Trophoblast cell (in vitro differentiated cells and primary cell): ENCODE measurements around the gene OPTC.
"Not testable (repeated sequence)": the region's sequence is repeated elsewhere in the genome, so short reads cannot be mapped to it uniquely, and the experiment has no call there.

Experiments used
- DNase-seq, 2 donors: peaks; one replicate each; pipeline ENCODE4 v3.0.0-alpha.2; 2016
- H2AFZ ChIP-seq: 2 replicates; pipeline ENCODE4 v1.6.1; 2013; ENCODE audit warnings: low read length, moderate library complexity, mild to moderate bottlenecking; ENCODE audit not compliant: insufficient read depth, poor library complexity
- H2AK5ac ChIP-seq: 2 replicates; pipeline ENCODE4 v1.6.1; 2013; ENCODE audit warnings: mild to moderate bottlenecking, low read length
- H2BK120ac ChIP-seq: 2 replicates; pipeline ENCODE4 v1.6.1; 2013; ENCODE audit warnings: low read length, mild to moderate bottlenecking, moderate library complexity; ENCODE audit not compliant: insufficient read depth, poor library complexity
- H2BK12ac ChIP-seq: 2 replicates; pipeline ENCODE4 v1.6.1; 2013; ENCODE audit warnings: mild to moderate bottlenecking, low read length, moderate library complexity
- H2BK5ac ChIP-seq: 2 replicates; pipeline ENCODE4 v1.6.1; 2013; ENCODE audit warnings: low read length, low read depth, moderate library complexity, mild to moderate bottlenecking; ENCODE audit not compliant: poor library complexity
- H3K14ac ChIP-seq: 2 replicates; pipeline ENCODE4 v1.6.1; 2013; ENCODE audit warnings: mild to moderate bottlenecking, low read length
- H3K18ac ChIP-seq: 2 replicates; pipeline ENCODE4 v1.6.1; 2013; ENCODE audit warnings: mild to moderate bottlenecking, low read length
- H3K23ac ChIP-seq: 2 replicates; pipeline ENCODE4 v1.6.1; 2013; ENCODE audit warnings: low read length
- H3K27ac ChIP-seq: 2 replicates; pipeline ENCODE4 v1.5.1; 2013; ENCODE audit warnings: low read depth, mild to moderate bottlenecking, inconsistent platforms, low read length, moderate library complexity
- H3K27me3 ChIP-seq: 2 replicates; pipeline ENCODE4 v1.6.1; 2013; ENCODE audit warnings: inconsistent platforms, mild to moderate bottlenecking, low read length, moderate library complexity; ENCODE audit not compliant: insufficient read depth
- H3K36me3 ChIP-seq, 2 experiments: 1 replicate in 1 of 2; 2 replicates in 1 of 2; pipeline ENCODE4 v1.6.1; 2013; ENCODE audit warnings: low read length in 2 of 2, mild to moderate bottlenecking in 2 of 2, moderate library complexity in 1 of 2; ENCODE audit not compliant: insufficient read depth in 2 of 2, control insufficient read depth in 1 of 2
- H3K4ac ChIP-seq: 2 replicates; pipeline ENCODE4 v1.6.1; 2013; ENCODE audit warnings: low read depth, mild to moderate bottlenecking, low read length, moderate library complexity
- H3K4me1 ChIP-seq, 2 experiments: 1 replicate in 1 of 2; 2 replicates in 1 of 2; pipeline ENCODE4 v1.6.1; 2013; ENCODE audit warnings: low read length in 2 of 2, mild to moderate bottlenecking in 2 of 2, moderate library complexity in 1 of 2; ENCODE audit not compliant: insufficient read depth in 2 of 2, control insufficient read depth in 1 of 2
- H3K4me2 ChIP-seq: 2 replicates; pipeline ENCODE4 v1.6.1; 2013; ENCODE audit warnings: inconsistent platforms, mild to moderate bottlenecking, low read length, moderate library complexity
- H3K4me3 ChIP-seq: 2 replicates; pipeline ENCODE4 v1.5.1; 2013; ENCODE audit warnings: mild to moderate bottlenecking, low read depth, low read length, inconsistent platforms
- H3K79me1 ChIP-seq: one replicate; pipeline ENCODE4 v1.6.1; 2013; ENCODE audit warnings: low read length
- H3K79me2 ChIP-seq: 2 replicates; pipeline ENCODE4 v1.6.1; 2013; ENCODE audit warnings: low read length, mild to moderate bottlenecking; ENCODE audit not compliant: control insufficient read depth, insufficient read depth, poor library complexity
- H3K9ac ChIP-seq: 2 replicates; pipeline ENCODE4 v1.6.1; 2013; ENCODE audit warnings: mild to moderate bottlenecking, low read length
- H3K9me3 ChIP-seq: 2 replicates; pipeline ENCODE4 v1.6.1; 2013; ENCODE audit warnings: low read depth, mild to moderate bottlenecking, control low read depth, inconsistent platforms, low read length; ENCODE audit not compliant: insufficient read depth
- H4K12ac ChIP-seq: 2 replicates; pipeline ENCODE4 v1.6.1; 2013; ENCODE audit warnings: low read depth, mild to moderate bottlenecking, low read length, moderate library complexity
- H4K8ac ChIP-seq: 2 replicates; pipeline ENCODE4 v1.6.1; 2013; ENCODE audit warnings: low read depth, mild to moderate bottlenecking, low read length, moderate library complexity
- H4K91ac ChIP-seq: one replicate; pipeline ENCODE4 v1.6.1; 2013; ENCODE audit warnings: low read depth, mild to moderate bottlenecking, low read length, moderate library complexity
- WGBS: extraction: QIAGEN DNeasy Blood & Tissue Kit; methylation state at CpG from one replicate; pipeline ENCODE4 v1.1.7; 2013; ENCODE audit warnings: missing lambda C conversion rate; ENCODE audit not compliant: insufficient read length, insufficient coverage; ENCODE audit errors: extremely low coverage; 5-methylcytosine and 5-hydroxymethylcytosine counted together

OPTC gene

GRCh38 chr1:203464743-203465142 lies 29.2 kb upstream of the OPTC start:
- H3K27me3 ChIP-seq: no peaks in the 10 kb centered on the region
- H2BK12ac ChIP-seq: no peak overlapping the region
- H3K4me3 ChIP-seq: no peak overlapping the region
- no peak overlapping the region for H4K91ac ChIP-seq
- WGBS: no CpG with 5 or more reads among the region's 3 CpGs
- no peak overlapping the region for H4K8ac ChIP-seq
- H3K23ac ChIP-seq: no peak overlapping the region
- H2BK120ac ChIP-seq: no peak overlapping the region
- no peaks in the 10 kb centered on the region for H3K4me1 ChIP-seq
- H3K9me3 ChIP-seq: no peaks in the 10 kb centered on the region
- no peak overlapping the region for H3K27ac ChIP-seq
- H2BK5ac ChIP-seq: no peak overlapping the region
- H3K79me1 ChIP-seq: no peaks in the 10 kb centered on the region
- no peak overlapping the region for H3K4ac ChIP-seq
- no peak overlapping the region for H3K14ac ChIP-seq
- no peaks in the 10 kb centered on the region for H3K36me3 ChIP-seq
- H4K12ac ChIP-seq: no peak overlapping the region
- H3K18ac ChIP-seq: no peak overlapping the region
- no peak overlapping the region for H2AK5ac ChIP-seq
- no peak for DNase-seq
- no peak overlapping the region for H3K9ac ChIP-seq
- no peak overlapping the region for H3K4me2 ChIP-seq
- no peak overlapping the region for H2AFZ ChIP-seq
- no peaks in the 10 kb centered on the region for H3K79me2 ChIP-seq

GRCh38 chr1:203465146-203465798 lies 28.7 kb upstream of the OPTC start:
- no peak overlapping the region for H3K4me3 ChIP-seq
- no peak overlapping the region for H2AFZ ChIP-seq
- H3K4me1 ChIP-seq: no peaks in the 10 kb centered on the region
- WGBS: no CpG with 5 or more reads among the region's 11 CpGs
- no peak overlapping the region for H3K9ac ChIP-seq
- no peak overlapping the region for H4K12ac ChIP-seq
- no peak overlapping the region for H3K4me2 ChIP-seq
- H3K79me2 ChIP-seq: no peaks in the 10 kb centered on the region
- no peaks in the 10 kb centered on the region for H3K36me3 ChIP-seq
- DNase-seq: no peak
- H4K91ac ChIP-seq: no peak overlapping the region
- H2AK5ac ChIP-seq: no peak overlapping the region
- H3K4ac ChIP-seq: no peak overlapping the region
- H3K79me1 ChIP-seq: no peaks in the 10 kb centered on the region
- no peak overlapping the region for H4K8ac ChIP-seq
- H3K27me3 ChIP-seq: no peaks in the 10 kb centered on the region
- no peak overlapping the region for H2BK5ac ChIP-seq
- no peak overlapping the region for H3K23ac ChIP-seq
- no peak overlapping the region for H3K27ac ChIP-seq
- no peak overlapping the region for H2BK12ac ChIP-seq
- H2BK120ac ChIP-seq: no peak overlapping the region
- no peak overlapping the region for H3K14ac ChIP-seq
- H3K9me3 ChIP-seq: no peaks in the 10 kb centered on the region
- H3K18ac ChIP-seq: no peak overlapping the region

DNA sequence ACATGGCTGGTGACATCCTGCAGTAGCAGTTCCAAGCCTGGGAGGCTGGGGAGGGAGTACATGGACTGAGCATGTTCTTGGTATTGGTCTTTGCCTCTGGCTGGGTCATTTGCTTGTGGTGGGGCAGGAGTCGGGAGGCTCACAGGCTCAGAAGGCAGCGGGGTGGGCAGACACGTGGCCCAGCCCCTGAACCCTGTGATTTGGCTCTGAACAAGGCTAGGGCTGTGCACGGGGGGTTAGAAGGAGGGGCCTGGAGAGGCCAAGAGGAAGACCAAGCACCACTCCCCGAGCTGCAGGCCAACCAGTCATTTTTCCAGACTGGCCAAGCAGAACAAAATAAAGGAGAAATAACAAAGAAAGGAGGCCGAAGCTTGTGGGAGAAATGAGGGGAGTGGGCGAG lies 28.0 kb upstream of the OPTC start:
- no peak overlapping the region for H3K9ac ChIP-seq

GRCh38 chr1:203466906-203467549 lies 26.9 kb upstream of the OPTC start:
- not testable (repeated sequence) for H3K23ac ChIP-seq, H3K9me3 ChIP-seq, H4K8ac ChIP-seq, H3K4ac ChIP-seq, H3K4me1 ChIP-seq, H2AK5ac ChIP-seq, H3K27ac ChIP-seq, H2BK120ac ChIP-seq, H3K27me3 ChIP-seq, H2AFZ ChIP-seq, H3K4me2 ChIP-seq, H3K18ac ChIP-seq, H3K4me3 ChIP-seq, H2BK5ac ChIP-seq, H3K9ac ChIP-seq, H3K36me3 ChIP-seq, H4K12ac ChIP-seq, H3K79me2 ChIP-seq, H4K91ac ChIP-seq, H3K14ac ChIP-seq, H3K79me1 ChIP-seq, DNase-seq, H2BK12ac ChIP-seq
- WGBS: no CpG with 5 or more reads among the region's 13 CpGs

More for the DNA sequence above, 28.0 kb upstream of the OPTC start:
- Histone ChIP-seq H4K8ac (no peak overlapping the region), H4K12ac (no peak overlapping the region), H3K4ac (no peak overlapping the region), H3K14ac (no peak overlapping the region), H2AFZ (no peak overlapping the region), H3K4me3 (no peak overlapping the region), H3K27ac (no peak overlapping the region), H3K23ac (no peak overlapping the region), H3K27me3 (no peaks in the 10 kb centered on the region), H3K18ac (no peak overlapping the region), H2BK12ac (no peak overlapping the region), H3K79me2 (no peaks in the 10 kb centered on the region), H2AK5ac (no peak overlapping the region), H4K91ac (no peak overlapping the region), H3K36me3 (no peaks in the 10 kb centered on the region), H2BK5ac (no peak overlapping the region), H3K9me3 (no peaks in the 10 kb centered on the region), H3K4me2 (no peak overlapping the region), H2BK120ac (no peak overlapping the region), H3K4me1 (no peaks in the 10 kb centered on the region), H3K79me1 (no peaks in the 10 kb centered on the region)
- DNase-seq: no peak
- WGBS: no CpG with 5 or more reads among the region's 7 CpGs
